HG03378 (cell line): ENCODE measurements around the gene CD48.

Source experiments
- ATAC-seq: cut with Tn5 transposase; IDR thresholded peaks from one replicate; pipeline ENCODE4 v1.9.1; 2021; ENCODE audit warnings: mild to moderate bottlenecking, moderate library complexity; ENCODE audit not compliant: unreplicated experiment

CD48 gene

GRCh38 chr1:160711602-160712311 is at the start of gene CD48:
TSS of gene CD48 (minus strand) at chr1:160711822. CDS start at chr1:160711763, 59 bp downstream.
- ATAC-seq, result peak; percentile 30

GRCh38 chr1:160761046-160761445 is 49.4 kb upstream of the CD48 start:
- no peak for ATAC-seq

GRCh38 chr1:160759740-160760139 is 48.1 kb upstream of the CD48 start:
- ATAC-seq, result no peak

- ATAC-seq, result no peak
These were observed 46.9 kb upstream of the CD48 start for GRCh38 chr1:160758521-160758920.

- ATAC-seq, result no peak
These were observed 45.2 kb upstream of the CD48 start for GRCh38 chr1:160756849-160757201.

- peak; percentile 52 for ATAC-seq
These were observed 44.6 kb upstream of the CD48 start for GRCh38 chr1:160755911-160756848.

GRCh38 chr1:160755461-160755860 is 43.8 kb upstream of the CD48 start:
- ATAC-seq, result no peak

- ATAC-seq, result no peak
These were observed 42.0 kb upstream of the CD48 start for GRCh38 chr1:160753594-160753993.

- no peak for ATAC-seq
These were observed 41.3 kb upstream of the CD48 start for GRCh38 chr1:160752924-160753323.

- ATAC-seq, result no peak
These were observed 40.8 kb upstream of the CD48 start for GRCh38 chr1:160752406-160752805.

GRCh38 chr1:160750608-160751007 is 39.0 kb upstream of the CD48 start:
- no peak for ATAC-seq

- ATAC-seq, result no peak
These were observed 37.3 kb upstream of the CD48 start for GRCh38 chr1:160748878-160749269.

- no peak for ATAC-seq
These were observed 36.7 kb upstream of the CD48 start for GRCh38 chr1:160748181-160748877.

GRCh38 chr1:160747717-160748116 is 36.1 kb upstream of the CD48 start:
- ATAC-seq, result no peak

GRCh38 chr1:160746836-160747500 is 35.3 kb upstream of the CD48 start:
- ATAC-seq, result no peak

- no peak for ATAC-seq
These were observed 33.9 kb upstream of the CD48 start for GRCh38 chr1:160745551-160745950.

GRCh38 chr1:160744852-160745520 is 33.4 kb upstream of the CD48 start:
- ATAC-seq, result no peak

GRCh38 chr1:160744199-160744851 is 32.7 kb upstream of the CD48 start:
- no peak for ATAC-seq

GRCh38 chr1:160743266-160743665 is 31.6 kb upstream of the CD48 start:
- no peak for ATAC-seq
